UCSD-AML1 (cell line): ENCODE measurements around the gene IGFBP1.

Source experiments
- DNase-seq: peaks from one replicate; lab custom pipeline; 2025; ENCODE audit not compliant: unreplicated experiment; lab: John Stamatoyannopoulos, UW

Gene IGFBP1

GRCh38 chr7:45898222-45898621 lies 9.9 kb downstream of the IGFBP1 start:
- DNase-seq, result no peak

DNA sequence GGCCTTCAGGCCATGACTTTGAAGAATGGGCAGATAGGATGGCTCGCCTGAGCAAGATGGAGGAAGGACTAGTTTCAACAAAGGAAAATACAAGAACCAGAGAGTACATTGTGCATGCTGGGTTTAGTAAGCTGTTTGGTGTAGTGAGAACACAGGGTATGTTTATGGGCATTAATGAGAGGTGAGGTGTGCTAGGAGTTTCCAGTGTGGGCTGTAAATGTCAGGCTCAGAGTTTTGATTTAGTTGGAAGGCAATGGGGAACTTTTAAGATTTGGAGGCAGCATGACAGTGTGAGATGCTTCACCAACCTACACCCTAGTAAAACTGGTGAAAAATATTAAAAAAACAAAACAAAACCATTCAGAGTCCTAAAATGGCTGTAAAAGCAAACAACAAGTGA lies 13.3 kb downstream of the IGFBP1 start:
- no peak for DNase-seq

- no peak for DNase-seq
Measured at GRCh38 chr7:45902820-45903219, 14.5 kb downstream of the IGFBP1 start.

GRCh38 chr7:45909561-45909960 lies 21.3 kb downstream of the IGFBP1 start:
- DNase-seq, result no peak

GRCh38 chr7:45910855-45911254 lies 22.6 kb downstream of the IGFBP1 start:
- DNase-seq, result no peak

DNA sequence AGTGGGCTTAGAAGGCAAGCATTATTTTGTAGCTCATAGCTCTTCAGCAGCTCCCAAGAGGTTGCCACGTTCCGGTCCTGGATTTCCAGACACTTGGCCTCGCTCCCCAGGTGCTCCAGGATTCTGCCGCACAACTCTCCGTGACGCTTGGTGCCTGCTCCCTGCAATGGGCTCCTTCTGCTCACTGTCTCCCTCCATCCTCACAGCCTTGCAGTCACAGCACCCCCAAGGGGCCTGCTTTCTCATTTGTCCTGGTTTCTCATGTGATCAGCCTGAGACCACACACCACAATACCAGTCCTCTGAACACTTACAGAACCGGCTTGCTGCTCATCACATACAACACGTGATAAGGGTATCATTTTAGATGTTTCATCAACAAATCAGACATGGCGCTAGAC lies 23.0 kb downstream of the IGFBP1 start:
- no peak for DNase-seq

- DNase-seq, result no peak
Measured at GRCh38 chr7:45912972-45913371, 24.7 kb downstream of the IGFBP1 start.

GRCh38 chr7:45914911-45915310 lies 26.6 kb downstream of the IGFBP1 start:
- no peak for DNase-seq

DNA sequence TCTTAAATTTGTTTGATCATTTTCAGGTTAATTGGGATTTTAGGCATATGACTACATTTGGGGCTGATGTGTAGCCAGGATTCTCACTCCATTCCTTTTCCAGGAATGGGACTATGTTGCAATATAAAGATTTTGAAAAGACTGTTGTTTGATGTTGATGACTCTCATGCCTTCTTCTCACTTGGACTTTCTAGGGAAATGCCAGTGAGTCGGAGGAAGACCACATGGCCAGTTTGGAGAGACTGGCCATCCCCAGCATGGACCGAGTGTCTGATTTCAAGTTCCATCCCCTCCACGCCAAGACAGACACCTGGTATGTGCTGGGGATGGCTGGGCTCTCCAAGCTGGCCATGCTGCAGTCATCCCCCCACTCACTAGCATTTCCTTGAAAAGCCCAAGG lies 27.3 kb downstream of the IGFBP1 start:
- no peak for DNase-seq

DNA sequence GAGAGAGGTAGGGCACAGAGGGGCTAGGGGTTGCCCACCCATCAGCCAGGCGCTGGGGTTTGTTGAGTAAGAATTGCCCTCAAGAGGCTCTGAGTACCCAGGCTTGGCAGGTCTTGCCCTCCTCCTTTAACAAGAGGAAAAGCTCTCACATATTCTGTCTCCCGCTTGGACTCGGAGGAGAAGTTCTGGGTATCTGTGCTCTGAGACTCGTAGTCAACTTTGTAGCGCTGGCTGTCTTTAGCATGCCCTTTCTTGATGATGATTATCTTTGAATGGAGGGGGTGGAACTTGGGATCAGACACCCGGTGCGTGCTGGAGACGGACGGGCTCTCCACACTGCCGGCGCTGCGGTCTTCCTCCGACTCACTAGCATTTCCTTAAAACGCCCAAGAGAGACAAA lies 28.8 kb downstream of the IGFBP1 start:
- DNase-seq, result no peak

DNA sequence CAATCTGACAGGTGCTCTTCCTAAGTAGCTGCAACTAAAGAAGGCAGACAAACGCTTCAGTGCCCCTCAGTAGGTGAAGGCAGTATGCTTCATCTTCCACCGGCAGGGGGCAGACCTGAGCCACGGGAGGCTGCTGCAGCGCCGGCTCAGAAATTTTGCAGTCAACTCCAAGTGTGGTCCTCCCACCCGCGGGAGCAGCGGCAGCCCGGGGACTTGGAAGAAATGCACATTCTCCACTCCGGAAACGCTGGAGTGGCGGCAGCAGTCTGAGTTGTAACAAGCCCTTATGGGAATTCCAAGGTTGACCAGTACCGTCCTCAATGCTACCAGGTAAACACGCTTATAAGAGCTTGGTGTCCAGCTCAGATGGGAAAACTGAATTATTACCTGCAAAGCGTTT lies 29.4 kb downstream of the IGFBP1 start:
- DNase-seq, result peak; percentile 39

DNA sequence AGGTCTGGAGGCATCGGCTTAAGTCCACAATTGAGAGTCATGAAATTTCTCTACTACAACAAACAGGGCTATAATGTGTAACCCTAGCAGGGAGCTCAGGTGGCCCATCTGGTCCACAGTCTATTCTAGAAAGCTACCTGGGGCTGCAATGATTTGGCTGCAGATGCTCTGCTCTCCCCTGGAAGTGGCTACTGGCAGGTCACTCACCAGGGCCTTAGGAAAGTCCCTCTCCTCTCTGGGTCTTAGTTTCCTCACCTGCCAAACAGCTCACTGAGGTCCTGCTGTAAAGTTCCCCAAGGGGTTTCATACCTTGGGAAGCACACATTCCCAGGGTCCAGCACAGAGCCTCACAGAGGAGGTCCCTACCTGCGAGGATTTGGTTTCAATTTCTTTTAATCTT lies 30.3 kb downstream of the IGFBP1 start:
- DNase-seq, result no peak

GRCh38 chr7:45919231-45919784 lies 31.0 kb downstream of the IGFBP1 start:
- no peak for DNase-seq

- DNase-seq, result no peak
Measured at GRCh38 chr7:45919993-45920459, 31.7 kb downstream of the IGFBP1 start.

- no peak for DNase-seq
Measured at GRCh38 chr7:45920502-45921380, 32.5 kb downstream of the IGFBP1 start, which contains the start of gene IGFBP3. IGFBP3 (minus strand) TSS chr7:45921272; CDS start chr7:45921140, 132 bp downstream.

GRCh38 chr7:45921381-45921698 lies 33.1 kb downstream of the IGFBP1 start:
- DNase-seq, result no peak

DNA sequence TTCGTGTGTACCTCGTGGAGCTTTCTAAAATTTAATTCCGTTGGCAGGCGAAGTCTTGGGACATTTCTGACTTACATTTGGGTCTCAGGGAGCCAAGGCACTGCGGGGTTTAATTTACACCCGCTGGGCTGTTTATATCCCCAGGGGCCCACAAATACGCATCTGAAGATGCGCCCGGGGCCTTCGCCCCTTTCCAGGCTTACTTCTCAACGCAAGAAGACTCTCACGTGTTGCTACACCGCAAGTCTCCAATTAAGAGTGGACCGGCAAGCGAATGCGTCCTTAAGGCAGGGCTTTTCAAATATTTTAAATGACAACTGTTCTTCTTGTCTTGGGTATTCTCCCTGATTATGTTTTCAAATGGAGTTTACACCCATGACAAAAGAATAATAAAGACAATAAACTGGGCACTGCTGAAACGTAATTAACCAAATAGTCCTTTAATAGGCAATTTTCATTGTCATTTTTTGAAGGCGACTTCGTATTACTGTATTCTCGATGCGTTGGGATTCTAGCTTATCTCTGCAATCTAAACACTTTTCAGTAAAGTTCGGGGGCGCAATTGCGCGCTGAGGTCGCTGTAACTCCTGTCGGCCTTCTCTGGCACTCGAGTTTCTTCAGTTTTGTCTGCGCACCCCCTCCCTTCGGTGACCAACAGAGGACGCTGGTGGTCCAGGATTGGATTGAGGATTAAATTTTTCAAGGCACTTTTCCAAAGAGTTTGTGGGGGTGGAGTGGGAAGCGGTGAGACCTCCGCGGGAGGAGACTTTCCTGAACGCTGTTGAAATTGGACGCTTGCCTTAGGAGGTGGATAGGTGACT lies 33.6 kb downstream of the IGFBP1 start:
- peak; percentile 10 for DNase-seq

GRCh38 chr7:45922810-45923209 lies 34.5 kb downstream of the IGFBP1 start:
- DNase-seq, result no peak

- peak; percentile 36 for DNase-seq
Measured at GRCh38 chr7:45923290-45923689, 35.0 kb downstream of the IGFBP1 start.

DNA sequence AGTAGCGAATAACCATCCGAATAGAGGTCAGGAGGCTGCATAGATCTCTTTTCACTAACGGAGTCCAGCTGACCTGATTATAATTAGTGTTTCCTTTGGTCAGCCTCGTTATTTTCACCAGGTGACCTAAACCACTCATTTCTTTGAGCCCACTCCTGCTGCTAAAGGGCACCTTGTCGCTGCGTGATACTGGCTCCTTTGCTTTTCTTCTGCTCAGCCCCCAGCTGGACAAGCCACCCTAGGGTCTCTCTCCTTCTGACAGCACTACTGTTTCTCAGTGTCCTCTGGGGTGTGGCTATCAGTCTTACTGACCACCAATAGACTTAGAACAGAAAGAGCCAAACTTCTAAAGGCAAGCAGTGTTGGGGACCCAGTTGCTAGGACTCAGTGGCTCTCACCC lies 35.5 kb downstream of the IGFBP1 start:
- no peak for DNase-seq

DNA sequence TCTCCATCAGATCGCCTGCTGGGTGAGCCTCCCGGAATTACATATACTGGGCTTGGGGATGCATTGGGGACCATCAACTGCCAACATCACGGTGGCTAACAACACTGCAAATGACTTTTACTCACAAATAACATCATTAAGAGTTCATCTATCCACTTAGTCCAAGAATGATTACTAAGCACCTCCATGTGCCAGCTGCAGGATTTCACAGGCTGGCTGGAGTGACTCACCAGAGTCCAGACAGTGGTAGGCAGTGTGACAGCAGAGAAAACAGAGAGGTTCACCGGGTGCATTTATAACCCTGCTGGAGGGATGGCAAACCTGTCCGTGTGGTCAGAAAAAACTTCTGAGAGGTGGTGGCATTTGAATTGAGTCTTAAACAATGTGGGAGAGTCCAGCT lies 36.0 kb downstream of the IGFBP1 start:
- DNase-seq, result no peak

DNA sequence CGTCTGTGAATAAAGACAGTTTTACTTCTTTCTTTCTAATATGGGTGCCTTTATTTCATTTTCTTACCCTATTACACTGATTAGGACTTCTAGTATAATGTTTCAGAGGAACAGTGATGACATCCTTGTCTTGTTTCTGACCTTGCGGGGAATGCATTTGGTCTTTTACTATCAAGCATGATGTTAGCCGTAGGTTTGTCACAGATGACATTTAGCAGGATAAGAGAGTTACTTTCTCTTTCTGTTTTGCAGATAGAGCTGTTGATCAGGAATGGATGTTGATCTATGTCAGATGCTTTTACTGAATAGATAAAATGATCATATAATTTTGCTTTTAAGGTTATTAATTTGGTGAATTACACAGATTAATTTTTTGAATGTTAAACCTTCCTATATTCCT lies 39.4 kb downstream of the IGFBP1 start:
- no peak for DNase-seq
